Caki2 (cell line): Measurements from ENCODE around the gene SGMS1. TPM values are rescaled to one million over a fixed set of nuclear protein-coding genes. Genes with fewer than 3 reads are reported as not detected.
"Not testable (repeated sequence)": the region's sequence is repeated elsewhere in the genome, so short reads cannot be mapped to it uniquely, and the experiment has no call there.

Source experiments
- DNase-seq: peaks from one replicate; pipeline ENCODE4 v3.0.0-alpha.2; 2015; ENCODE audit warnings: low read depth
- in situ Hi-C: cut with HindIII; loops from 2 replicates; pipeline ENCODE4 v1.10.0; 2016; ENCODE audit warnings: low sequenced_read_pairs, low pct_unique_long_range_greater_than_20kb, mixed read lengths
- total RNA-seq: library from RNA; depleted of rRNA; stranded (reverse); fragments of >200 nt; shearing (Covaris generic); gene quantifications from 2 replicates; pipeline ENCODE4 v1.2.3, GENCODE V29; 2014; ENCODE audit warnings: low replicate concordance

Gene SGMS1
- total RNA-seq, 1 experiment from 2014 or later: 54.6 TPM

- in situ Hi-C loops: no loop called here
Observed at GRCh38 chr10:50550291-50550839, 73.4 kb downstream of the SGMS1 start.

GRCh38 chr10:50549186-50549585 lies 74.6 kb downstream of the SGMS1 start:
- in situ Hi-C loops: not testable (repeated sequence)

More at GRCh38 chr10:50550291-50550839, 73.4 kb downstream of the SGMS1 start:
- no peak for DNase-seq

GRCh38 chr10:50548481-50548880 lies 75.3 kb downstream of the SGMS1 start:
- DNase-seq, in situ Hi-C loops: not testable (repeated sequence)

More at GRCh38 chr10:50549186-50549585, 74.6 kb downstream of the SGMS1 start:
- not testable (repeated sequence) for DNase-seq

GRCh38 chr10:50546287-50546686 lies 77.5 kb downstream of the SGMS1 start:
- in situ Hi-C loops, DNase-seq: not testable (repeated sequence)

- in situ Hi-C loops: no loop called here
- DNase-seq: no peak
Observed at GRCh38 chr10:50545846-50546245, 77.9 kb downstream of the SGMS1 start.

GRCh38 chr10:50544857-50545429 lies 78.8 kb downstream of the SGMS1 start:
- in situ Hi-C loops: no loop called here
- DNase-seq: no peak

GRCh38 chr10:50544095-50544856 lies 79.5 kb downstream of the SGMS1 start:
- in situ Hi-C loops: no loop called here
- DNase-seq: no peak

GRCh38 chr10:50542871-50543270 lies 80.9 kb downstream of the SGMS1 start:
- in situ Hi-C loops: no loop called here
- DNase-seq: no peak

GRCh38 chr10:50541921-50542320 lies 81.8 kb downstream of the SGMS1 start:
- DNase-seq: no peak
- in situ Hi-C loops: no loop called here

GRCh38 chr10:50541317-50541716 lies 82.4 kb downstream of the SGMS1 start:
- no peak for DNase-seq
- in situ Hi-C loops: no loop called here

GRCh38 chr10:50540826-50541122 lies 83.0 kb downstream of the SGMS1 start:
- no peak for DNase-seq
- in situ Hi-C loops: no loop called here

GRCh38 chr10:50540069-50540825 lies 83.5 kb downstream of the SGMS1 start:
- DNase-seq: no peak
- in situ Hi-C loops: no loop called here

- DNase-seq: no peak
- in situ Hi-C loops: no loop called here
Observed at GRCh38 chr10:50538555-50539398, 85.0 kb downstream of the SGMS1 start.

GRCh38 chr10:50536617-50537240 lies 87.0 kb downstream of the SGMS1 start:
- DNase-seq: no peak
- in situ Hi-C loops: no loop called here

- in situ Hi-C loops: not testable (repeated sequence)
- peak; percentile 52 for DNase-seq
Observed at GRCh38 chr10:50534748-50535376, 88.9 kb downstream of the SGMS1 start.

GRCh38 chr10:50533296-50533695 lies 90.5 kb downstream of the SGMS1 start:
- in situ Hi-C loops: no loop called here
- no peak for DNase-seq

GRCh38 chr10:50531388-50532077 lies 92.2 kb downstream of the SGMS1 start:
- no peak for DNase-seq
- in situ Hi-C loops: no loop called here
